Activated CD8-positive, alpha-beta memory T cell treated with anti-CD3 and anti-CD28 coated beads, Interleukin-2, amount 50 U/mL, for 4 hours (primary cell): Measurements from ENCODE around the gene THAP9.

Experiments
- DNase-seq: peaks from one replicate; pipeline ENCODE4 v3.0.0-alpha.2; 2020

THAP9 gene

DNA sequence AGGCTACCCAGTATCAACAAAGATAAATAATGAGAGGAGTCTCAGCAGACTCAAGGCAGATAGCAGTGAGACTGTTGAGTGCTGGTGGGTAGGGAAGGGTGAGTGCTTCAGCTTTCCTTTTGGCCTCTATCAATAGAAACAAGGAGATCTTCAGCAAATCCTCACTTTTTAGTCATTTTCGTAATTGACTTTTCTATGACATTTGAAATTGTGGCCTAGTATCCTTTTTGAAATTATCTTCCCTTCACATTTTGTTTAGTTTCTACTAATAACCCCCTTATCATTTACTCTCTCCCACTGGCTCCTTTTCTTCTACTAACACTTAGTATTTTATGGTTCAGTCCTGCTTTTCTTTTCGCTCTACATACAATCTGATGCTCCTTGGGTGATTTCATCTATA, 65.2 kb downstream of the THAP9 start:
- no peak for DNase-seq

DNA sequence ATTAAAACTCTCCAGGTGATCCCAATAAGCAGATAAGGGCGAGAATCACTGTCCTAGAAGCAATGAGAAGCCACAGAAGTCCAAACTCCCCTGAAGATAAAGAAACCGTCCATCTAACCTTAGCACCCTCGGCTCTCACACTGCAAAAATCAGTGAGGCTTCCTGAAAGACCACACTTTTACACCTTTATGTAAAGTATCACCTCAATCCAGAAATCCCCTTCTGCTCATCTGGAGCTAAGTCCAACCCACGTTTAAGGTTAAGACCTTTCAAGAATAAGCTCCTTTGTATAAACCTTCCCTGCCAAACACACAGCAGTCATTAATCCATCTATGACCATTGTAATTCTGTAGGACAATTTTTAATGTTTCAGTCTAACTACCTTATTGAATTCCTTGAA, 68.4 kb downstream of the THAP9 start:
- no peak for DNase-seq

DNA sequence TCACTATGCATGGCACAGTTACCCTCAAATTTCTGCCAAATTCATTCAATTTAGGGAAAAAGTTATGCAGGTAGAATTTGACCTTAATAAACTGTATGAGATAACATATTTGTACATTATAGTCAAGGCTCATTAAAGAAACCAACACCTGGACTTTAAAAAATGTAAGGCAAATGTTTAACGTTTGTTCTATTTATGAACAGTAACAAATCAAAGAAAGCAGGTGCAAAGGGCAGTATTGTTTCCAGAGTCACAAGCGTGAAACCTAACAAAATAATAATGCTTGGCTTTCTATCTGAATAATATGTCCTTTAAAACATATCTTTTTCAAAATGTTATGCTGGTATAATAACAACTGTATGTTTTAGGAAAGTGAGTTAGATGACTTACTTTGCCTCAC, 68.9 kb downstream of the THAP9 start:
- DNase-seq: no peak
